ENCODE measurements around the gene CHD9NB. TPM values are rescaled to one million over a fixed set of nuclear protein-coding genes. Genes with fewer than 3 reads are reported as not detected.
"Not testable (repeated sequence)": the region's sequence is repeated elsewhere in the genome, so short reads cannot be mapped to it uniquely, and the experiment has no call there.

The CHD9NB gene
- total RNA-seq, 4 donors from 2014 or later = 4.6 to 15.4 (median 10.0) TPM

- no peak overlapping the region for H3K4me3 ChIP-seq (ENCODE audit: low read depth, poor library complexity, severe bottlenecking)
- 91 to 93% methylated on average over 4 of the region's 4 CpGs for WGBS, 2 donors
- TF ChIP-seq POLR2A (IDR thresholded peaks at IDR 0.05) (no peak), CTCF (IDR thresholded peaks at IDR 0.05) (no peak)
- no peak for DNase-seq (ENCODE audit: low spot score in 2 of 2)
- intact Hi-C loops (cut with DNase I; ENCODE audit: low total_unique reads) = no loop called here
These were observed 4.4 kb downstream of the CHD9NB start for GRCh38 chr16:53048139-53048915.

GRCh38 chr16:53047515-53047914, 5.2 kb downstream of the CHD9NB start:
- WGBS, 2 donors = 81 to 88% methylated on average over 5 of the region's 5 CpGs
- intact Hi-C loops (cut with DNase I; ENCODE audit: low total_unique reads); H3K4me3 ChIP-seq (ENCODE audit: low read depth, poor library complexity, severe bottlenecking); DNase-seq (ENCODE audit: low spot score in 2 of 2): not testable (repeated sequence)

GRCh38 chr16:53045341-53046220, 7.1 kb downstream of the CHD9NB start:
- TF ChIP-seq POLR2A (IDR thresholded peaks at IDR 0.05) (no peak), CTCF (IDR thresholded peaks at IDR 0.05) (no peak)
- H3K4me3 ChIP-seq (ENCODE audit: low read depth, poor library complexity, severe bottlenecking) = no peak overlapping the region
- intact Hi-C loops (cut with DNase I; ENCODE audit: low total_unique reads) = no loop called here
- no peak for DNase-seq (ENCODE audit: low spot score in 2 of 2)
- 55 to 61% methylated on average over 6 of the region's 6 CpGs for WGBS, 2 donors

- intact Hi-C loops (cut with DNase I; ENCODE audit: low total_unique reads) = no loop called here
- no peak for DNase-seq (ENCODE audit: low spot score in 2 of 2)
- no peak for TF ChIP-seq POLR2A (IDR thresholded peaks at IDR 0.05)
- TF ChIP-seq CTCF (IDR thresholded peaks at IDR 0.05) = no peak
- H3K4me3 ChIP-seq (ENCODE audit: low read depth, poor library complexity, severe bottlenecking) = no peak overlapping the region
- 12 to 30% methylated on average over 11 of the region's 11 CpGs for WGBS, 2 donors
These were observed 8.6 kb downstream of the CHD9NB start for GRCh38 chr16:53043986-53044601.

- intact Hi-C loops (cut with DNase I; ENCODE audit: low total_unique reads) = no loop called here
- no peak for TF ChIP-seq POLR2A (IDR thresholded peaks at IDR 0.05)
- no peak for TF ChIP-seq CTCF (IDR thresholded peaks at IDR 0.05)
- WGBS, 2 donors = 24 to 30% methylated on average over 5 of the region's 5 CpGs
- H3K4me3 ChIP-seq (ENCODE audit: low read depth, poor library complexity, severe bottlenecking) = no peak overlapping the region
- DNase-seq (ENCODE audit: low spot score in 2 of 2) = no peak
These were observed 9.3 kb downstream of the CHD9NB start for GRCh38 chr16:53043428-53043831.

- intact Hi-C loops (cut with DNase I; ENCODE audit: low total_unique reads) = no loop called here
- WGBS, 2 donors = 35 to 37% methylated on average over 5 of the region's 5 CpGs
- H3K4me3 ChIP-seq (ENCODE audit: low read depth, poor library complexity, severe bottlenecking) = no peak overlapping the region
- TF ChIP-seq POLR2A (IDR thresholded peaks at IDR 0.05) = no peak
- TF ChIP-seq CTCF (IDR thresholded peaks at IDR 0.05) = no peak
- DNase-seq (ENCODE audit: low spot score in 2 of 2) = no peak
These were observed 10.4 kb downstream of the CHD9NB start for GRCh38 chr16:53042235-53042701.

Measured in lower leg skin (tissue), 4 donors.